AG04449 (cell line): ENCODE data around the gene SF3B4.
"Not testable (repeated sequence)": the region's sequence is repeated elsewhere in the genome, so short reads cannot be mapped to it uniquely, and the experiment has no call there.

Experiments used
- CTCF ChIA-PET: fragments of 350-600 bp; formaldehyde crosslinking; extraction: SDS; loops from one replicate; lab custom pipeline; 2021; ENCODE audit warnings: antibody characterized with exemption; lab: Yijun Ruan, JAX
- POLR2A ChIA-PET: fragments of 400-600, 350-600 bp; formaldehyde crosslinking; extraction: SDS; loops from one replicate; lab custom pipeline; 2020; ENCODE audit warnings: antibody characterized with exemption, inconsistent platforms; lab: Yijun Ruan, JAX
- DNase-seq: peaks from one replicate; pipeline ENCODE4 v3.0.0-alpha.2; 2010; ENCODE audit warnings: low read depth, low spot score
- H3K4me3 ChIP-seq: 2 replicates; pipeline ENCODE4 v1.5.1; 2011; ENCODE audit warnings: low read depth, mild to moderate bottlenecking, control low read depth, low read length
- TF ChIP-seq, protein P1 (sequence below): IDR thresholded peaks from one replicate; pipeline ENCODE4 v1.5.1; 2011; ENCODE audit warnings: mild to moderate bottlenecking, moderate library complexity, low read length, control low read depth, inconsistent platforms; ENCODE audit not compliant: insufficient read depth; ENCODE audit errors: missing control alignments

SF3B4 gene

DNA sequence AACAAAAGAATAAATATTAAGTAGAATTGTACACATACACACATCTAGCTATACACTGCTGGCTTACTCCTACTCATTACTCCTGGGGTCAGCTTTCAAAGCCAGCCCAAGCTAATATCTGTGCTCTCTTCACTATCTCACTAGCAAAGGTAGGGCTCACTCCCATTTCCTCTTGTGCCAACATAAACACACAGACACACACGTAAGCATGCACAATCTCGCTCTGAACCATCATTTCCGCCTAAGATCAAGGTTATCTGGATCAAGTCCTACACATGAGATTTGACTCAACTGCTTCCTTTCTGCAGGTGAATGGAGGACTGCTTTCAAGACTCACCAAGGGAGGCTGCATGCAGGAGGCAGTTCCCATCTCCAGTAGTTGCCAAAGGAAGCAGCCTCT is 37.8 kb upstream of the SF3B4 start:
- CTCF ChIA-PET = interaction anchor here (1.3 to 1.9 kb wide), 4 partner anchors 85 to 222 kb away, joined by 3 to 8 read pairs (median 5); no protein-coding TSS in a partner anchor
- TF ChIP-seq, protein P1, sequence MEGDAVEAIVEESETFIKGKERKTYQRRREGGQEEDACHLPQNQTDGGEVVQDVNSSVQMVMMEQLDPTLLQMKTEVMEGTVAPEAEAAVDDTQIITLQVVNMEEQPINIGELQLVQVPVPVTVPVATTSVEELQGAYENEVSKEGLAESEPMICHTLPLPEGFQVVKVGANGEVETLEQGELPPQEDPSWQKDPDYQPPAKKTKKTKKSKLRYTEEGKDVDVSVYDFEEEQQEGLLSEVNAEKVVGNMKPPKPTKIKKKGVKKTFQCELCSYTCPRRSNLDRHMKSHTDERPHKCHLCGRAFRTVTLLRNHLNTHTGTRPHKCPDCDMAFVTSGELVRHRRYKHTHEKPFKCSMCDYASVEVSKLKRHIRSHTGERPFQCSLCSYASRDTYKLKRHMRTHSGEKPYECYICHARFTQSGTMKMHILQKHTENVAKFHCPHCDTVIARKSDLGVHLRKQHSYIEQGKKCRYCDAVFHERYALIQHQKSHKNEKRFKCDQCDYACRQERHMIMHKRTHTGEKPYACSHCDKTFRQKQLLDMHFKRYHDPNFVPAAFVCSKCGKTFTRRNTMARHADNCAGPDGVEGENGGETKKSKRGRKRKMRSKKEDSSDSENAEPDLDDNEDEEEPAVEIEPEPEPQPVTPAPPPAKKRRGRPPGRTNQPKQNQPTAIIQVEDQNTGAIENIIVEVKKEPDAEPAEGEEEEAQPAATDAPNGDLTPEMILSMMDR = no peak
- POLR2A ChIA-PET = interaction anchor here (0.9 kb wide), 1 partner anchor 99 kb away, joined by 4 read pairs; no protein-coding TSS in a partner anchor
- no peak for DNase-seq
- no peak overlapping the region for H3K4me3 ChIP-seq

DNA sequence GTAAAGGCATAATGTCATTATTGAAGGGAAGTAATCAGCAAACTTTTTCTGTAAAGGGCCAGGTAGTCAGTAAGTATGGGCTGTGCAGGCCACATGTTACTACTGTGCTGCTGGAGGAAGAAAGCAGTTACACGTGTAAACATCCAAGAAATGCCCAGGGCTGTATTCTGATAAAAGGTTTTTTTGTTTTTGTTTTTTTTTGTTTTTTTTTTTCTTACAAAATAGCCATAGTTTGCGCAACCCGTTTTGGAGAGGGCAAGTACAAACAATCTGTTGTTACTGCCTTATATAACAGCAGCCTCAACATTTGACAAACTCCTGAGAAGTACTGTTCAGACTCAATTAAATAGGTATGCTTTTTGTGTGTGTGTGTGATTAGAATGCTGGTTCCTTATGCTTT is 35.8 kb upstream of the SF3B4 start:
- ChIA-PET POLR2A (no interaction called here), CTCF (interaction anchor here (0.9 to 3.2 kb wide), 14 partner anchors 9 to 224 kb away, joined by 3 to 53 read pairs (median 5); no protein-coding TSS in a partner anchor)
- no peak for DNase-seq
- TF ChIP-seq, protein P1 = no peak
- H3K4me3 ChIP-seq = no peak overlapping the region

DNA sequence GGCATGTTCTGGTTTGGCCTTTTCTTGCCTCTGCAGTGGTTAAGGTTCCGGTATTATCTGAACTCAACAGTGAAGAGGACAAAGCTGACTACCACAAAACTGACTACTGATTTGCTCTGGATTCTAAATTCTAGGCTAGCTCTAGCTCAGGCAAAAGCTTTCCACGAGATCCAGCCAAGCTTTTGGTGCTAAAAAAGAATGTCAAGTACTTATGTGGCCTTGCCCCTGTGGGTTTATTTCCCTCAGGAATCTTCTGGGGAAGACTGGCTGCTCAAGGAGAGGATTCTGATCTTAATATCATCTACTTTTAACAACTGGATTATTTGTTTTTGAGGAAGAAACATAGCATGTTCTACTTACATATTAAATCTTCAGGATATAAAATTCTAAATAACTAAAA is 35.1 kb upstream of the SF3B4 start:
- TF ChIP-seq, protein P1 = no peak
- no peak overlapping the region for H3K4me3 ChIP-seq
- no peak for DNase-seq
- ChIA-PET POLR2A (interaction anchor here (0.6 kb wide), 1 partner anchor 86 kb away, joined by 3 read pairs; no protein-coding TSS in a partner anchor), CTCF (interaction anchor here (0.6 to 3.2 kb wide), 47 partner anchors 9 to 258 kb away, joined by 3 to 55 read pairs (median 7); partner anchors contain the start of gene MTMR11)

DNA sequence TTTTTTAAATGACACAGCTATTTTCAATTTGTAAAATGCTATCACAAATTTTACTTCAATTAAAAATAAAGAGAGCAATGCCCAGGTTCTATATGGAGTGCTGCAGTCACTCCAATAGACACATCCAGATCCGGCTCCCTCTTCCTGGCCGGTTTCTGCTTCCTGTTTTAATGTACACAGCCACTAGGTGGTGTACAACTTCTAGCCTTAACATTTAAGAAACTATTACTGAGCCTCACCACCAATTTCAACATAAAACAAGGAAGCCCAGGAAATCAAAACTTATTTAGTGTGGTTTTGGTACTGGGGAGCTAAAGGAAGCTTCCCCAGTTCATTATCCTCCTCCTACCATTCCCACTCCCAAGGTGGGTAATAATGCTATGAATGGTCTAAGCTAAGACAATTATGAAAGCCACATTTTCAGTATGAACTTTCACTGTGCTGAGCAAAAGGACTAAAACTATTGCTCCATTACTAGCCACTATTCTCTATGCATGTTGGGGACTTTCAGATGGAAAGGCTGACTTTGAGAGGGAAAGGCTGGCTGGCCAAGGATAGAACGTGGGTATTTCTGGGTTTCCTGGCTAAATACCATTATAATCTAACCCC is 34.5 kb upstream of the SF3B4 start:
- no peak overlapping the region for H3K4me3 ChIP-seq
- ChIA-PET POLR2A (interaction anchor here (0.6 kb wide), 1 partner anchor 87 kb away, joined by 3 read pairs; no protein-coding TSS in a partner anchor), CTCF (interaction anchor here (0.6 to 3.2 kb wide), 57 partner anchors 9 to 329 kb away, joined by 3 to 55 read pairs (median 6); partner anchors contain the start of gene MTMR11)
- TF ChIP-seq, protein P1 = peak; percentile 53
- DNase-seq = peak; percentile 41

DNA sequence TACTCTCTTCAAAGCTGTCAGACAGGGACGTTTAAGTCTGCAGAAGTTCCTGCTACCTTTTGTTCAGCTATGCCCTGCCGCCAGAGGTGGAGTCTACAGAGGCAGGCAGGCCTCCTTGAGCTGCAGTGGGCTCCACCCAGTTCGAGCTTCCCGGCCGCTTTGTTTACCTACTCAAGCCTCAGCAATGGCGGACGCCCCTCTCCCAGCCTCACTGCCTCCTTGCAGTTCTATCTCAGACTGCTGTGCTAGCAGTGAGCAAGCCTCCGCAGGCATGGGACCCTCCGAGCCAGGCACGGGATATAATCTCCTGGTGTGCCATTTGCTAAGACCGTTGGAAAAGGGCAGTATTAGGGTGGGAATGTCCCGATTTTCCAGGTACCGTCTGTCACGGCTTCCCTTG is 29.9 kb upstream of the SF3B4 start:
- H3K4me3 ChIP-seq, CTCF ChIA-PET, DNase-seq, POLR2A ChIA-PET: not testable (repeated sequence)

DNA sequence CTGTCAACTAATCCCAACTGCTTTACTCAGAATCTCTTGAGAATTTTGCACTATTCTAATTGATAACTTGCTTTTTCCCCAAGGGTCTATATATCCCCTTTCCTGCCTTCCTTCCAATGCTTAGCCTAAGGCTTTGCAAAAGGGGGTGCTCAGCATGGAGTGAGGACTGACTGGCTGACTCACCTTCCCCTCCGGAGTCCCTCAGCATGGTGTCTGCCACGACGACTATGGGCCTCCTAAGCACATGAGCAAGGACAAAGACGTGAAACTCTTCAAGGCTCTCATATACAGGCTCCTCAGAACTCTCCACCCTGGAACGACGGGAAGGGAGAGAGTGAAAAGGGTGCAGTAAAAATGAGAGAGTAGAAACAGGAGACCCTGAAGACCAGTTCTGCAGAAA is 22.3 kb upstream of the SF3B4 start:
- DNase-seq = no peak
- ChIA-PET CTCF (interaction anchor here (1.0 to 2.5 kb wide), 3 partner anchors 12 to 102 kb away, joined by 3 to 9 read pairs (median 3); no protein-coding TSS in a partner anchor), POLR2A (no interaction called here)
- TF ChIP-seq, protein P1 = no peak
- H3K4me3 ChIP-seq = no peak overlapping the region

DNA sequence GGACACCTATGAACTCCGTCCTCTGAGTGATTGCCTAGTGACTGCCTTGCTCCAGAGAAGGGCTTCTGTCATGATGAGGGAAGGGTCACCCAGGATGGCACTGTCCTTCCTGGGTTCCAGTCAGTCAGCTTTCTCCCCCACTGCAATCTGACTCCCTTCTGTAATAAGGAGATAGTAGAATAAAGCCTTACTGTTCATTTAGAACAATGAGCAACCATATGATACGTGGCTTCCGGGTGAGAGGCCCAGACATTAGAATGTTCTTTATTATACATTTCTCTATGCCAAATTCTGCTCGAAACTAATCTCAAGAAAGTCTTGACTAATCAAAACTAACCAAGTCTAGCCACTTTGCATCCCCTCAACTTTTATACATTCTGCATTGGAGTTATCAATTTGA is 17.6 kb upstream of the SF3B4 start:
- POLR2A ChIA-PET = no interaction called here
- DNase-seq = no peak
- TF ChIP-seq, protein P1 = no peak
- CTCF ChIA-PET = interaction anchor here (0.9 to 7.3 kb wide), 5 partner anchors 11 to 221 kb away, joined by 3 to 39 read pairs (median 3); a partner anchor contains a TSS
- no peak overlapping the region for H3K4me3 ChIP-seq
